Activated T-helper 1 cell treated with anti-CD3 and anti-CD28 coated beads, Interleukin-12 subunit alpha, Interleukin-12 subunit beta, Interleukin-2, Interleukin-4 antibody, amounts not matched to agents 30 ng/mL and 10 ng/mL and 1 ng/mL, durations not matched to agents 14 hours and 24 hours and 36 hours (primary cell): ENCODE data around the gene CCDC27. TPM values are rescaled to one million over a fixed set of nuclear protein-coding genes. Genes with fewer than 3 reads are reported as not detected.

Experiments
- DNase-seq: peaks from one replicate; pipeline ENCODE4 v3.0.0; 2021; ENCODE audit warnings: low spot score
- H3K27ac Mint-ChIP-seq: one replicate; pipeline ENCODE4 v1.8.0; 2021; ENCODE audit warnings: mild to moderate bottlenecking, mixed read lengths
- H3K27me3 Mint-ChIP-seq: one replicate; pipeline ENCODE4 v1.8.0; 2022; ENCODE audit warnings: mild to moderate bottlenecking, moderate library complexity, mixed read lengths; ENCODE audit not compliant: insufficient read depth
- H3K36me3 Mint-ChIP-seq: one replicate; pipeline ENCODE4 v1.8.0; 2021; ENCODE audit warnings: low read depth, mixed read lengths
- H3K4me1 Mint-ChIP-seq: one replicate; pipeline ENCODE4 v1.8.0; 2021; ENCODE audit warnings: low read depth, mixed read lengths
- H3K4me3 Mint-ChIP-seq: one replicate; pipeline ENCODE4 v1.8.0; 2021; ENCODE audit warnings: mild to moderate bottlenecking, moderate library complexity, mixed read lengths
- H3K9me3 Mint-ChIP-seq: one replicate; pipeline ENCODE4 v1.8.0; 2021; ENCODE audit warnings: mixed read lengths
- intact Hi-C: fragments of 100-400 bp; cut with micrococcal nuclease; formaldehyde crosslinking; loops from one replicate; pipeline ENCODE4 v1.15.1; 2024
- total RNA-seq: library from RNA; stranded (reverse); gene quantifications from 2 replicates; pipeline ENCODE4 v1.2.3, GENCODE V29; 2022

Gene CCDC27
- not detected in 2 replicates for total RNA-seq

DNA sequence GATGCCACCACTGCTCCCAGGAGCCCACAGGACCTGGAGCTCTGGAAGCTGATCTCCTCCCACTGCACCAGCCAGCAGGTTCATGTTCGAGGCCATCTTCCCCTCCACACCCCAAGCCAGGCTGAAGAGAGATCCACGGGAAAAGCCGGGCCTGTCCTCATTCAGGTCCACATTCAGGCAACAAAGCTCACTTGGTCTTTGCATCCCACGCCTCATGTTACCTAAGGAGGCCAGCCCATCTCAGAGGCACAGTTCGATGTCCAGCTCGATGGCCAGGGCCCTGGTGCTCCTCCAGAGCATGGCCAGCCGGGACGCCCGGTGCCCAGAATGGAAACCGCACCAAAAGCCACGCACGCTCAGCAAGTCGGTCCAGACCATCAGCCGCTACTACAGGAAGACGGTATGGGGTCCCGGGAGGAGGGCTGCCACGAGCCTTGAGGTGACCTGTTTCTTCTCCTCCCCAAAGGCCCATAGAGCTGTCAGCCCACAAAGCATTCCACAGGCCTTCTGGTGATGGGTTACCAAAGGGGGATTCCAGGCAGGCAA, at the start of gene CCDC27:
Gene CCDC27 (plus strand): TSS at position 51 of the 546 bp plus-strand sequence. CDS start 32 bp downstream, at position 83.
- DNase-seq = no peak
- H3K9me3 Mint-ChIP-seq = no peaks in the 10 kb centered on the region
- peaks cover 9% of the 10 kb centered on the region for H3K4me1 Mint-ChIP-seq
- no peaks in the 10 kb centered on the region for H3K36me3 Mint-ChIP-seq
- no peak within 1 kb of the TSS for H3K27ac Mint-ChIP-seq
- peaks cover 2% of the 10 kb centered on the region for H3K27me3 Mint-ChIP-seq
- intact Hi-C loops = no loop called here
- H3K4me3 Mint-ChIP-seq = no peak within 1 kb of the TSS

DNA sequence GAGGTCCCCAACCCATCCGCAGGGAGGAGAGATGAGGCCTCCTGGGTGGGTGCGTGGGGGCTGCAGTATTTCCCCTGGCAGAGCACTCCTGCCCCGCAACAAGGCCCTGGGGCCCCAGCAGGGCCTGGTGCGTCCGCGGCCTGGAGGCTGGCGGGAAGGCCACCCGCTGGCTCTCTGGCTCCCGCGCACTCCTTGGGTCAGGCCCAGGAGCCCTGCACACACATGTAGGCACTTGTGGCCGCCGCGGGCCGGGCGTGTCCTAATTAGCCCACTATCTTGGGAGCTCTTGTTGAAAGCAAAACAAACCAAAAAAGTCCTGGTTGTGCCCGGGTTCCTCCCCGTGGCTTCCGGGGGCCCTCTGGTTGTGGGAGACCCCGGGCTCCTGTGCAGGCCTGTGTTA, 49.7 kb upstream of the CCDC27 start:
- no peaks in the 10 kb centered on the region for H3K4me1 Mint-ChIP-seq
- no peak for DNase-seq
- no peak overlapping the region for H3K27ac Mint-ChIP-seq
- no peak overlapping the region for H3K4me3 Mint-ChIP-seq
- intact Hi-C loops = no loop called here
- no peaks in the 10 kb centered on the region for H3K36me3 Mint-ChIP-seq
- H3K9me3 Mint-ChIP-seq = no peaks in the 10 kb centered on the region
- peaks cover 2% of the 10 kb centered on the region for H3K27me3 Mint-ChIP-seq

DNA sequence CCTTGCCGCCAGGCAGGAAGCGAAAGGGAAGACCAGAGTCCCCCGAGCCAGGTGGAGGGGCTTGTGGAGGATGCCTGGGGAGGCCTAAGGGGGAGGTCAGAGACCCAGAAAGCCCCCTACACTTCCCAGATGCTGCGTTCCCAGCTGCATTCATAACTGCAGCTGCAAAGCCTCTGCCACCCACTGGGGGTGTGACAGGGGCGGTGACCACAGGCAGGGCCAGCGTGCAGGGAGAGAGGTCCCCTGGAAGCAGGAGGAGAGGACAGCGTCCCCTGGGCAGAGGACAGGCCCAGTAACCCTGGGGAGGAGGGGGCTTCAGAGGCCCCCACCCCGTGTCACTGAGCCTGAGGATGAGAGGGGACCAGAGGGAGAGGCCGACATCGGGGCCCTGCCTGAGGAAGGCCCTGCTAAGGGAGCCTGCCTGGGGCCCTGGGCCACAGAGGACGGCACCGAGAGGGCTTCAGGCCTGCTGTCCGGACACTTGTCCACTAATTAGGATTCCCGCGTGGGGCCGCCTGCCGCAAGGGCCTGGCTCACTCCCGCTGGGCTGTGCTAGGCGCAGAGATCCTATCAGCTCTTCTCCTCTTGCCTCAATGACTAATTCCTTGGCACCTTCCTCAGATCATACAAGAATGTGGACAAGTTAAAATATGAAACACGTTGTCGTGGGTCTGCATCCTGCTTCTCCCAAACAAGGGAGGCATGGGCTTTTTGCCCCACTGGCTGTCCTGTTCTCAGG, 49.1 kb upstream of the CCDC27 start:
- no peak overlapping the region for H3K27ac Mint-ChIP-seq
- DNase-seq = no peak
- H3K4me3 Mint-ChIP-seq = no peak overlapping the region
- intact Hi-C loops = no loop called here
- peaks cover 5% of the 10 kb centered on the region for H3K27me3 Mint-ChIP-seq
- H3K9me3 Mint-ChIP-seq = no peaks in the 10 kb centered on the region
- no peaks in the 10 kb centered on the region for H3K4me1 Mint-ChIP-seq
- no peaks in the 10 kb centered on the region for H3K36me3 Mint-ChIP-seq

DNA sequence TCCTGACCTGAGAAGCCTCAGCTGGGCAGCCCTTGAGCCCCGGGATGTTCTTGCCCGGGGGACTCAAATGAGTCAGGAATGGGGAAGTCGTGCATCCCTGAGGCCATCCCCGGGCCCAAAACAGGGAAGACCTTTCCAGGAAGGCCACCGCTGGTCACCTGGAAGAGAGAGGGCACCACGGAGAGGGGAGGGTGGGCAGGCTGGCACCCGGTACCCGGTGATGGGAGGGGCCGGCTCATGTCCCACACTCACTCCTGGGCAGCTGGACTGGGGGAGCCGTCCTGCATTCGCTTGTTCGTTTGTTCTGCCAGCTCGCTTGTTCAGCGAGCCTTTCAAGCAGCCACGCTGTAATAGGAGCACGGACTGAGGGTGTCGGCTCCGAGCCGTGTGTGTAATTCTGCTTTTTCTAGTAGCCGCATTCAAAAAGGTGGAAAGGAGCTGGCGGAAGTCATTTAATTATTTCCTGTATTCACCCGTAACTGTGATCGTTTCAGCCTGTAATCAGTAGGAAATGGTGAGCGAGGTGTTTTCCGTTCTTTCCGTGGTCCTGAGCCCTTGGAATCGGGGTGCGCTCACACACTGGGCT, 48.4 kb upstream of the CCDC27 start:
- Mint-ChIP-seq H3K27me3 (peaks cover 5% of the 10 kb centered on the region), H3K9me3 (no peaks in the 10 kb centered on the region)
- intact Hi-C loops = no loop called here

DNA sequence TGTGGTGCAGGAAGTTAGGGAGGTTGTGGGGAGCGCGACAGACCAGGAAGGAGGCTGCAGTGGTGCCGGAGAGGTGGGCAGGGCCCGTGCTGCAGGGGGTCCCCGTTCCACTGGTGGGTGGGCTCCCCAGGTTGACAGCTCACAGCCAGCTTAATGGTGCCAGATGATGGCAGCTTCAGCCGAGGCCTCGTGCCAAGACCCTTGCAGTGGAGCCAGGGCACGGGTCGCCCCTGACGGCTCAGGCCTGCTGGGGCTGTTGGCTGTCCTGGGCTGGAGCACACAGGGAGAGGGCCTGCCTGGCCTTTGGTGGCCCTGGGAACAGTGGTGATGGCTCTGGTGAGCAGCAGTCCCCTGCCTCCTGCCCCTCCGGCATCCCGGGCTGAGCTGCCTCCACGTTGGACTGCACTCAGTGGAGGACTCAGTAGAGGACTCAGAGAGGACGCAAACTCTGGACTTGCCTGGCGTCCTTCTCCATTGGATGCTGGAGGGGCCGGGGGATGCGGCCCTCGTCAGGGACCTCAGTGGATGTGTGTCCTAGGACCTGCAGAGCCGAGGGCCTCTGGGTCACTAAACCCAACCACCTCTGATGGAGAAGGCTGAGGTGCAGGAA, 46.8 kb upstream of the CCDC27 start:
- intact Hi-C loops = no loop called here
- no peak overlapping the region for H3K4me3 Mint-ChIP-seq
- peaks cover 5% of the 10 kb centered on the region for H3K27me3 Mint-ChIP-seq
- no peaks in the 10 kb centered on the region for H3K36me3 Mint-ChIP-seq
- H3K9me3 Mint-ChIP-seq = no peaks in the 10 kb centered on the region
- H3K4me1 Mint-ChIP-seq = no peaks in the 10 kb centered on the region
- no peak overlapping the region for H3K27ac Mint-ChIP-seq
- no peak for DNase-seq

More for the DNA sequence above, 48.4 kb upstream of the CCDC27 start:
- no peak overlapping the region for H3K27ac Mint-ChIP-seq
- no peaks in the 10 kb centered on the region for H3K4me1 Mint-ChIP-seq
- H3K4me3 Mint-ChIP-seq = no peak overlapping the region
- no peak for DNase-seq
- no peaks in the 10 kb centered on the region for H3K36me3 Mint-ChIP-seq

DNA sequence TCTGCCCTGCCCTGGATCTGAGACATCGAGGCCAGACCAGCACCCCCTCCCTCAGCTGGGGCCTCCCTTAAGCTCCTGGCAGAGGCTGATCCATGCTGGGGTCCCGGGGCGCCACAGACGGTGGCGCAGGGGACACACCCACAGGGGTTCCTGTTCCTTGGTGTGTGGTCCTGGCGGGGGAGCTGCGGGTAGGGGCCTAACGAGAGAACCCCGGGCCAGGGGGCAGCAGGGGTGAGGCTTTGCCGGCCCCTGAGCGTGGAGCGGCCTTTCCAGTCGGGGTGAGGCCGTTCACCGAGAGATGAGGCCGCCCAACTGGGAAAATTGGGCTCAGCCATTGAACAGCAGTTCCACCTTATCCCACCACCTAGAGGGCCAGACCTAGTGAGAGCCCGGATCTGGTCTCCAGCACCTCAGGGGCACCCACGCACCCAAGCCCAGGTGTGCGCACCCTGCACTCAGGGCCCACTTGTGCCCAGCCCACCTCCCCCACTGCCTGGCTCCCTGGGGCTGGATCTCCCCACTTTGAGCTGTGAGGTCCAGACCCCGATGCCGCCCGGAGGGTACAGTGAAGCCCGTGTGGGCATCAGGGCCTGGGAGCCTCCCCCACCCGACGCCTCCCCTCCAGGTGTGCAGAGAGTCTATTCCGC, 45.5 kb upstream of the CCDC27 start:
- intact Hi-C loops = no loop called here
- Mint-ChIP-seq H3K4me1 (no peaks in the 10 kb centered on the region), H3K27ac (no peak overlapping the region), H3K4me3 (no peak overlapping the region), H3K27me3 (peaks cover 5% of the 10 kb centered on the region), H3K9me3 (no peaks in the 10 kb centered on the region), H3K36me3 (no peaks in the 10 kb centered on the region)
- no peak for DNase-seq

DNA sequence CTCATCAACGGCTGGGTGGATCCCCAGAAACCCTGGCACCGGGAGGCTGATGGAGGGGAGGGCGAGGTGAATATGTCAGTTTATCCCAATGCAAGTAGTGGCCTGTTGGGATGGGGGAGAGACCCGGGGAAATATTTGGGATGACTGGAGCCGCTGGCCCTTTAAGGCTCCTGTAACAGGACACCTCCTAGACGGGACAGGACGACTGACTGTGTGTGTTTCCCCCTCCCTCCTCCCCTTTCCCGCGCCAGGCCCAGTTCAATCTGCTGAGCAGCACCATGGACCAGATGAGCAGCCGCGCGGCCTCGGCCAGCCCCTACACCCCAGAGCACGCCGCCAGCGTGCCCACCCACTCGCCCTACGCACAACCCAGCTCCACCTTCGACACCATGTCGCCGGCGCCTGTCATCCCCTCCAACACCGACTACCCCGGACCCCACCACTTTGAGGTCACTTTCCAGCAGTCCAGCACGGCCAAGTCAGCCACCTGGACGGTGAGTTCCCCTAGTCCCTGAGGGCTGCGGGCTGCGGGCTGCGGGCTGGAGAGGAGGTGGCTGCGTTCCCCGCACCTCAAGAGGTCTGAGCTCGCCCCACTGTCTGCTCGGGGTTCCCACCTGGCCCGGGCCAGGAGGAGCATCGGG, 44.8 kb upstream of the CCDC27 start:
- Mint-ChIP-seq H3K36me3 (no peaks in the 10 kb centered on the region), H3K27me3 (peaks cover 5% of the 10 kb centered on the region), H3K27ac (no peak overlapping the region), H3K4me3 (no peak overlapping the region), H3K9me3 (no peaks in the 10 kb centered on the region), H3K4me1 (no peaks in the 10 kb centered on the region)
- intact Hi-C loops = no loop called here
- DNase-seq = no peak

DNA sequence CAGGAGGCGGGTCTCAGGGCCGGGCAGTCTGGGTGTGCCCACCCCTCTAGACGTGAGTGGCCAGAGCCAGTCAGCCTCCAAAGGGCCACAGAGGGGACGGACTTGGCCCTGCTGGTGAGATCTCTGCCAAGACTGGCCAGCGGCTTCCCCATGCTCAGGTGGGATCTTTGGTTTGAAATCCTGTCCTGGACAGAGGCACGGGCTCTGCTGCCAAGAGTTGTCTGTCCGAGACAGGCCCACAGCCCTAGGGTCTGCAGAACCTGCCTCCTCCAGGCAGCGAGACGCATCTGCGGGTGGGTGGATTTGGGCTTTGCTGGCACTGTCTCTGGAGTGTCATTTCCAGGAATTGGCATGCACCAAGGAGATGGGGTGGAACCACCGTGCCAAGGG, 44.3 kb upstream of the CCDC27 start:
- H3K9me3 Mint-ChIP-seq = no peaks in the 10 kb centered on the region
- peaks cover 5% of the 10 kb centered on the region for H3K27me3 Mint-ChIP-seq
- no peaks in the 10 kb centered on the region for H3K4me1 Mint-ChIP-seq
- no peaks in the 10 kb centered on the region for H3K36me3 Mint-ChIP-seq
- no peak overlapping the region for H3K4me3 Mint-ChIP-seq
- intact Hi-C loops = no loop called here
- H3K27ac Mint-ChIP-seq = no peak overlapping the region
- no peak for DNase-seq

DNA sequence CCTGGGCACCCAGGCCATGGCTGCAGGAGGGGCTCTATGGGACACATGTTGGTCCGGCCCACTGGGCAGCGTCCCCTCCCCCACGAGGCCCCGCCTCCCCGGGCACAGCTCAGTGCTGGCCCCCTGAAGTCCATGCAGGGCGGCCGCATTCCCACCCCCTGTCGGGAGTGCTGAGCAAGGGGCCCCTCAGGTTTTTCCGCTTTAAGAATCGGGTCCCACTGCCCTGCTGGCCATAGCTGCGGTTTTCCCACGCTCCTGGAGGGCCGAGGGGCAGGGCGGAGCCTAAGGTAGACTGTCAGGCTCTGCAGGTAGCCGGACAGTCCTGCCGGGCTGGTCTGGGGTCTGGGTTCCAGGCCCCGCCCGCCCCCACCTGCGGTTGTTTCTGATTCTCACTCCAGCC, 43.5 kb upstream of the CCDC27 start:
- Mint-ChIP-seq H3K27ac (no peak overlapping the region), H3K36me3 (no peaks in the 10 kb centered on the region), H3K4me3 (no peak overlapping the region), H3K27me3 (peaks cover 5% of the 10 kb centered on the region), H3K4me1 (no peaks in the 10 kb centered on the region), H3K9me3 (no peaks in the 10 kb centered on the region)
- intact Hi-C loops = no loop called here
- no peak for DNase-seq

DNA sequence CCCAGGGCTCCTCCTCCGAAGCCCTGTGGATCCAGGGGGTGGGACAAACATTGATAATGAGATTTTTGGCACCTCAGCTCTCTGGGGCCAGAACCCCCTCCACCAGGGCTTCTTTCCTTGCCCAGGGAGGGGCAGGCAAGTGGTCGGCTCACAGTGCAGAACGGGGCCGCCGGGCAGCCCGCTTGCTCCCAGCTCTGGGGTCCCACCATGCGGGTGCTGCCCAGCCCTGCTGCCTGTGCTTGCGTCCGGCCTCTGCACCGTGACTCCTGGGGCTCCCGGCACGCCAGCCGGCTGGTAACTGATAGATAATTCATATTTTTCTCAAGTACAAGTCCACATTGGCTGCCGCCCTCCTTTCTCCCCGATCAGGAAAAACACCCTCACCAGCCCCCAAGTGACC, 42.0 kb upstream of the CCDC27 start:
- intact Hi-C loops = no loop called here

DNA sequence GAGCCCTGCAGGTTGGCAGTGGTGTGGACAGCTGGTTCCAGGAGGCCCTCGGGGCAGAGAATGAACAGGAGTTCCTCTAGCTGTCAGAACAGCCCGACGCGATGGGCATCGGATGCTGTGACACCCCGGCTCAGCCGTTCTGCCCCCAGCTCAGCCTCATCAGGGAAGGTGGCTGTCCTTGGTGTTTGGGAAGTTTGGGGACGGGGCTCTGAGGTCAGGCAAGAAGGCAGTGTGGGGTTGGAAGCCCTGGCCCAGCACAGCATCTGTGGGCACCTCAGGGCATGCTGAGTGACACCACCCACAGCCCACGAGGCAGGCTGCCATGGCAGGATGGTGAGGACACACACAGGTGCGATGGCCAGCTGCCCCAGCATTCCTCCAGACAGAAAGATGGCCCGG, 40.9 kb upstream of the CCDC27 start:
- H3K4me1 Mint-ChIP-seq = no peaks in the 10 kb centered on the region
- no peak overlapping the region for H3K4me3 Mint-ChIP-seq
- H3K27me3 Mint-ChIP-seq = peaks cover 5% of the 10 kb centered on the region

More for the DNA sequence above, 42.0 kb upstream of the CCDC27 start:
- no peaks in the 10 kb centered on the region for H3K4me1 Mint-ChIP-seq
- DNase-seq = no peak
- H3K9me3 Mint-ChIP-seq = no peaks in the 10 kb centered on the region
- H3K27ac Mint-ChIP-seq = no peak overlapping the region
- H3K4me3 Mint-ChIP-seq = no peak overlapping the region
- no peaks in the 10 kb centered on the region for H3K36me3 Mint-ChIP-seq
- peaks cover 5% of the 10 kb centered on the region for H3K27me3 Mint-ChIP-seq

DNA sequence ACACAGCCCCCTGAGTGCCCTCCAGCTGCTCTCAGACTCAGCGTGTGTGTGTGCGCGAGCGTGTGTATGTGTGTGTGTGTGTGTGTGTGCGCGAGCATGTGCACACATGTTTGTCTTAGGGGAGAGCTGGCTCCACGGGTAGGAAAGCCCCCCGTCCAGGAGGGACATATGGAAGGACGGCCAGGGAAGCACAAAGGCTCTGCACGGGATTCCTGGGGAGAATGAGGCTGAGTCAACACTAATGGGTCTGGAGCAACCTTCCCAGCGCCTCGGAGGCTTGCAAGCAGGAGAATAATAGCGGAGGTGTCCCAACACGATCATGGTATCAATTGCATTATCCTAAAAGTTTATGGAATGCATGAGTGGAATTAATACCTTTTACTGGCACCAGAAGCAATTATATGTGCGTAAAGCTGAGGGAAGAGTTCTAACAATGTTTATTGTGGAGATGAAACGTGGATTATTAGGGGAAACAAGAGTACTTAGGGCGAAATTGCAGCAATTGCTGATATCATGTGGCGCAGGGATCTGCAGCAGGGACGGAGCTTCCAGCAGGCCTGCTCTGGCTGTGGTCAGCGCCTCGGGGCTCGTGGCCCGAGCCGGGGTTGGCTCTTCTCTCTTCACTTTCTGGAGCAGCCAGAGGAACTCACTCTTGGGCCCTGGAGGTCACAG, 40.3 kb upstream of the CCDC27 start:
- H3K9me3 Mint-ChIP-seq = no peaks in the 10 kb centered on the region
- DNase-seq = no peak
- H3K4me3 Mint-ChIP-seq = no peak overlapping the region
- no peaks in the 10 kb centered on the region for H3K36me3 Mint-ChIP-seq
- no peak overlapping the region for H3K27ac Mint-ChIP-seq
- peaks cover 5% of the 10 kb centered on the region for H3K27me3 Mint-ChIP-seq
- intact Hi-C loops = no loop called here
- H3K4me1 Mint-ChIP-seq = no peaks in the 10 kb centered on the region

More for the DNA sequence above, 40.9 kb upstream of the CCDC27 start:
- intact Hi-C loops = no loop called here
- Mint-ChIP-seq H3K27ac (no peak overlapping the region), H3K36me3 (no peaks in the 10 kb centered on the region), H3K9me3 (no peaks in the 10 kb centered on the region)
- no peak for DNase-seq
